GM19463 (cell line): Measurements from ENCODE around the gene MYO6.
"Not testable (repeated sequence)": the region's sequence is repeated elsewhere in the genome, so short reads cannot be mapped to it uniquely, and the experiment has no call there.

ENCODE experiments used
- ATAC-seq: cut with Tn5 transposase; IDR thresholded peaks from one replicate; pipeline ENCODE4 v1.9.1; 2021; ENCODE audit warnings: mild to moderate bottlenecking, moderate library complexity; ENCODE audit not compliant: unreplicated experiment

Gene MYO6

GRCh38 chr6:75748743-75749538 lies at the start of gene MYO6:
Gene MYO6, plus strand, starts transcription at chr6:75749239. Its CDS starts 68,309 bp downstream, at chr6:75817548.
- ATAC-seq = peak; percentile 78

GRCh38 chr6:75708334-75708733 lies 40.7 kb upstream of the MYO6 start:
- ATAC-seq = not testable (repeated sequence)

- no peak for ATAC-seq
These were observed 37.9 kb upstream of the MYO6 start for GRCh38 chr6:75711173-75711572.

GRCh38 chr6:75719133-75719532 lies 29.9 kb upstream of the MYO6 start:
- ATAC-seq = no peak

- ATAC-seq = no peak
These were observed 25.7 kb upstream of the MYO6 start for GRCh38 chr6:75723382-75723781.

GRCh38 chr6:75727206-75727605 lies 21.8 kb upstream of the MYO6 start:
- no peak for ATAC-seq

GRCh38 chr6:75731029-75731428 lies 18.0 kb upstream of the MYO6 start:
- ATAC-seq = not testable (repeated sequence)

- ATAC-seq = peak; percentile 90
These were observed 13.4 kb upstream of the MYO6 start for GRCh38 chr6:75735491-75736186.

GRCh38 chr6:75743971-75744370 lies 5.1 kb upstream of the MYO6 start:
- no peak for ATAC-seq

- no peak for ATAC-seq
These were observed 3.6 kb upstream of the MYO6 start for GRCh38 chr6:75745404-75745803.

- no peak for ATAC-seq
These were observed 2.8 kb upstream of the MYO6 start for GRCh38 chr6:75746221-75746620.

GRCh38 chr6:75747152-75747992 lies 1.7 kb upstream of the MYO6 start:
- no peak for ATAC-seq

GRCh38 chr6:75748003-75748742 lies 866 bp upstream of the MYO6 start:
- ATAC-seq = no peak

GRCh38 chr6:75751443-75751842 lies 2.4 kb downstream of the MYO6 start:
- ATAC-seq = no peak

GRCh38 chr6:75752365-75752764 lies 3.3 kb downstream of the MYO6 start:
- no peak for ATAC-seq

GRCh38 chr6:75755704-75756103 lies 6.7 kb downstream of the MYO6 start:
- no peak for ATAC-seq

GRCh38 chr6:75757295-75757694 lies 8.3 kb downstream of the MYO6 start:
- no peak for ATAC-seq

- ATAC-seq = no peak
These were observed 9.0 kb downstream of the MYO6 start for GRCh38 chr6:75758061-75758460.

- no peak for ATAC-seq
These were observed 10.2 kb downstream of the MYO6 start for GRCh38 chr6:75759207-75759606.

- no peak for ATAC-seq
These were observed 11.3 kb downstream of the MYO6 start for GRCh38 chr6:75760320-75760719.

- no peak for ATAC-seq
These were observed 12.4 kb downstream of the MYO6 start for GRCh38 chr6:75761489-75761888.
